ENCODE data around the gene ZFTA. TPM values are rescaled to one million over a fixed set of nuclear protein-coding genes. Genes with fewer than 3 reads are reported as not detected.

Gene ZFTA
- total RNA-seq = 9.6 and 22.5 TPM in 2 replicates

GRCh38 chr11:63768237-63769041 is at the start of gene ZFTA:
Gene ZFTA (minus strand): TSS chr11:63768775. CDS start chr11:63768622, 153 bp downstream.

GRCh38 chr11:63813035-63813562 is 44.5 kb upstream of the ZFTA start, which contains the start of gene SPINDOC:
Gene SPINDOC (plus strand): TSS chr11:63813456. CDS start chr11:63813687, 231 bp downstream.

Small RNA genes lying within 50 kb of the gene (small RNA-seq; reads per million reads assigned to genes)
- not detected for gene RN7SL596P

Other genes with a start within 250 kb of the ZFTA start
- 2.3 and 4.8 TPM in 2 replicates for gene PLAAT4, start 232.0 kb downstream of the ZFTA start, total RNA-seq
- gene PLAAT2, start 205.4 kb downstream of the ZFTA start, total RNA-seq = not detected in 2 replicates
- gene PLAAT3, start 154.3 kb downstream of the ZFTA start, total RNA-seq = 14.9 and 16.2 TPM in 2 replicates
- 129 and 159 TPM in 2 replicates for gene ATL3, start 97.4 kb downstream of the ZFTA start, total RNA-seq
- gene RTN3, start 87.3 kb downstream of the ZFTA start, total RNA-seq = 74.6 and 74.7 TPM in 2 replicates
- 14.0 and 16.4 TPM in 2 replicates for gene SPINDOC, start 44.7 kb upstream of the ZFTA start, total RNA-seq
- gene MARK2, start 70.3 kb upstream of the ZFTA start, total RNA-seq = 11.0 and 15.2 TPM in 2 replicates
- gene RCOR2, start 148.4 kb upstream of the ZFTA start, total RNA-seq = 1.8 and 2.7 TPM in 2 replicates
- 6.2 and 12.1 TPM in 2 replicates for gene NAA40, start 170.2 kb upstream of the ZFTA start, total RNA-seq
- gene COX8A, start 205.8 kb upstream of the ZFTA start, total RNA-seq = 264 and 429 TPM in 2 replicates
- 44.4 and 46.3 TPM in 2 replicates for gene OTUB1, start 217.7 kb upstream of the ZFTA start, total RNA-seq